RWPE2 (cell line): ENCODE results near the gene CPB2.
A peak's percentile ranks its signal among the peaks of the same experiment; 100 is the strongest.

ENCODE experiments used
- ATAC-seq: fragments of 200-7000 bp; cut with Tn5 transposase; 3 replicates; pipeline ENCODE4 v1.9.1; 2021; ENCODE audit warnings: low read depth
- DNase-seq: peaks from one replicate; pipeline ENCODE4 v3.0.0-alpha.2; 2020; ENCODE audit warnings: low spot score
- H3K27ac ChIP-seq: fragments of 450-650 bp; 2 replicates; pipeline ENCODE4 v1.5.1; 2017; ENCODE audit warnings: mild to moderate bottlenecking; ENCODE audit not compliant: poor library complexity, severe bottlenecking
- H3K27me3 ChIP-seq: fragments of 250-450 bp; sonication (Bioruptor Pico); 2 replicates; pipeline ENCODE4 v1.5.1; 2021; ENCODE audit warnings: mild to moderate bottlenecking, moderate library complexity; ENCODE audit not compliant: insufficient read depth, poor library complexity, severe bottlenecking
- H3K36me3 ChIP-seq: fragments of 250-450 bp; sonication (Bioruptor Pico); 2 replicates; pipeline ENCODE4 v1.5.1; 2020; ENCODE audit warnings: low read depth, mild to moderate bottlenecking, moderate library complexity
- H3K4me1 ChIP-seq: fragments of 250-450 bp; sonication (Bioruptor Pico); 2 replicates; pipeline ENCODE4 v1.5.1; 2021; ENCODE audit warnings: mild to moderate bottlenecking, moderate library complexity; ENCODE audit not compliant: insufficient read depth, poor library complexity, severe bottlenecking
- H3K4me3 ChIP-seq: fragments of 250-450 bp; sonication (Bioruptor Pico); 2 replicates; pipeline ENCODE4 v1.5.1; 2021; ENCODE audit warnings: mild to moderate bottlenecking, moderate library complexity; ENCODE audit not compliant: severe bottlenecking
- H3K9me3 ChIP-seq: fragments of 250-450 bp; sonication (Bioruptor Pico); 2 replicates; pipeline ENCODE4 v1.5.1; 2021; ENCODE audit warnings: mild to moderate bottlenecking, moderate library complexity; ENCODE audit not compliant: severe bottlenecking
- TF ChIP-seq, protein P1 (sequence below): fragments of 450-650 bp; IDR thresholded peaks from one replicate; pipeline ENCODE4 v1.5.1; 2017; ENCODE audit warnings: mild to moderate bottlenecking, moderate library complexity; ENCODE audit not compliant: poor library complexity, severe bottlenecking

CPB2 gene

DNA sequence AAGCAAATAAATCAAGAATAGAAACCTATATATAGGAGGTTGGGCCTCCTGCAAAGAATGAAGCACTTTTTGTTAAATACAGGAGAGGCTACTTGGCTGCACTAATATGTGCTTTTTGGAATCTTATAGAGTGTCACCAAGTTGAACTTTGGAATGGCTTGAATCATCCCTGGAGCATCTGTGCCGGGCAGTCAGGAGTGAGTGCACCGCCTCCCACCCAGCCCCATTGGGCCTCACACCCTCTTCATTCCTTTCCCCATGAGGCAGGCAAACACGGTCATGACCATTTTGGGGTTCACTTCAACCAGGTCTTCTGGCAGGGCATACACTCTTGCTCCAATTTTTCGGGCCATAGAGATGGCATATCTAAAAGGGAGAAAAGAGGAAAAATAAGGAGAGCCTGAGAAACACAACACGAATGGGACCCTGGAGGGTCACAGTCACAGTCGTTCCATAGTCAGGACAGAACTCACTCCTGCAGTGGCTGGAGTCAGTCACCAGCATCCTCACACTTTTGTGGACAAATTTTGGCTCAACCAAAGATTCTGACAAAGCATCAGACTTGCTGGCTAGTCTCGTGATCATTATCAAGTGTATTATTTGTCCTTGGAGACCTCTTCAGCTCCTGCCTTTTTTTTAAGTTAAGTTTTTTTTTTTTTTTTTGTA lies 22.7 kb upstream of the CPB2 start:
- H3K4me3 ChIP-seq = no peak overlapping the region
- H3K27ac ChIP-seq = no peak overlapping the region

DNA sequence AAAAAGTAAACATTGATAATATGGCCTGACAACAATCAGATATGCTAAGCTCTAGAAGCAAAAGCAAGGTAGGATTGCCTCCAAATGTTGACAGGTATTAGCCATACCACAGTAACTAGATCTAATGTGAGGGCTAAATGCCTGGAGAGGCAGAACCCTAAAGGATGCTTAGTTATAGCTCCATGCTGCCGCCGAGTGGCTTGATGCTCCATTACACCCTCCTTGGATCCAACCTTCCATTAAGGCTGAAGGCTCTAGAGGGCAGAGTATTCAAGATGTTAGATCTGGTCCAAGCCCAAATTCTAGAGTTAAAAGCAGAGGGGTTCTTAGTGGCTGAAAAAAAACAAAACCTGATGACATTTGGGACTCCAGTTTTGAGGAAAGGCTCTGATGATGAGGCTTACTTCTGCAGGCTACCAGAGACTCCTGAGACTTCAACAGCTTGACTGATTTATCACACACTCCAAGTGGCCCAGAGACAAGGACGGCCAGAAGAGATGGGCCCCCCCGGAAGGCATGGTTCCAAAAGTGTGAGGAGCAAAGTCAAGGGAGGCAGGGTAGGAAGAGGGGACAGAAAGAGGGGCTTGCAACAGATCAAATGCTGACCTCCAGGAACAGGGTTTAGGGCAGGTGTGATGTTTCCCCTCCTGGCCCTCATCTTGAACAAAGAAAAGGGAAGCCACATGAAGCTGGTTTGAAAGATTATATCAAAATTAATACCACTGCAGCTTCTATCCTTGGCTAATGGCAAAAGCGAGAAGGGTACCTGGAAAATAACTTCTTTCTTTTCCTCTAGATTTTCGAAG lies 21.9 kb upstream of the CPB2 start:
- Histone ChIP-seq H3K27me3 (no peaks in the 10 kb centered on the region), H3K36me3 (no peaks in the 10 kb centered on the region), H3K4me1 (peaks cover 8% of the 10 kb centered on the region), H3K27ac (no peak overlapping the region), H3K9me3 (no peaks in the 10 kb centered on the region), H3K4me3 (no peak overlapping the region)
- TF ChIP-seq, protein P1, sequence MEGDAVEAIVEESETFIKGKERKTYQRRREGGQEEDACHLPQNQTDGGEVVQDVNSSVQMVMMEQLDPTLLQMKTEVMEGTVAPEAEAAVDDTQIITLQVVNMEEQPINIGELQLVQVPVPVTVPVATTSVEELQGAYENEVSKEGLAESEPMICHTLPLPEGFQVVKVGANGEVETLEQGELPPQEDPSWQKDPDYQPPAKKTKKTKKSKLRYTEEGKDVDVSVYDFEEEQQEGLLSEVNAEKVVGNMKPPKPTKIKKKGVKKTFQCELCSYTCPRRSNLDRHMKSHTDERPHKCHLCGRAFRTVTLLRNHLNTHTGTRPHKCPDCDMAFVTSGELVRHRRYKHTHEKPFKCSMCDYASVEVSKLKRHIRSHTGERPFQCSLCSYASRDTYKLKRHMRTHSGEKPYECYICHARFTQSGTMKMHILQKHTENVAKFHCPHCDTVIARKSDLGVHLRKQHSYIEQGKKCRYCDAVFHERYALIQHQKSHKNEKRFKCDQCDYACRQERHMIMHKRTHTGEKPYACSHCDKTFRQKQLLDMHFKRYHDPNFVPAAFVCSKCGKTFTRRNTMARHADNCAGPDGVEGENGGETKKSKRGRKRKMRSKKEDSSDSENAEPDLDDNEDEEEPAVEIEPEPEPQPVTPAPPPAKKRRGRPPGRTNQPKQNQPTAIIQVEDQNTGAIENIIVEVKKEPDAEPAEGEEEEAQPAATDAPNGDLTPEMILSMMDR = peak; percentile 87
- DNase-seq (no peak), ATAC-seq (peak; percentile 84)

More for the DNA sequence above, 22.7 kb upstream of the CPB2 start:
- ATAC-seq (no peak), DNase-seq (no peak)
- Histone ChIP-seq H3K9me3 (no peaks in the 10 kb centered on the region), H3K36me3 (no peaks in the 10 kb centered on the region), H3K4me1 (peaks cover 8% of the 10 kb centered on the region), H3K27me3 (no peaks in the 10 kb centered on the region)
- TF ChIP-seq, protein P1 = no peak

DNA sequence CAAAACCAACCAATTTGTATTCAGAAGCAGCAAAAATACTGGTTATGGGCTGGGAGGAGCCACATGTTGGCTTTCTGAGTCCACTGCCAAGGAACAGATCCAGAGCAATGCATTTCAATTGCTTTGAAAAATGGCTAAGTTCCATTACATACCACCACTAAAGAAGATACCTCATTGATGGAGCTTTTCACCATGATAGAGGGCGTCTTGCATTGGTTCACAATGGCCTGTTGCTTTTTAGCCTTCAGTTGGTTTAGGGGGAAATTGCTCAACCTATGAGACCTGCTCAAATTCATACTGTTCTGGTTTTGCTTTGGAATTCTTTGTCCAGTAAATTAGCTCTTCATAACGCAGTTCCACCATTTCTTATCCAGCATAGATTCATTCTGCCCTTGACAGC lies 21.2 kb upstream of the CPB2 start:
- Histone ChIP-seq H3K4me1 (peaks cover 8% of the 10 kb centered on the region), H3K27ac (no peak overlapping the region), H3K9me3 (no peaks in the 10 kb centered on the region), H3K4me3 (no peak overlapping the region), H3K36me3 (no peaks in the 10 kb centered on the region), H3K27me3 (no peaks in the 10 kb centered on the region)
- DNase-seq = no peak
- TF ChIP-seq, protein P1 = no peak
- ATAC-seq = no peak

DNA sequence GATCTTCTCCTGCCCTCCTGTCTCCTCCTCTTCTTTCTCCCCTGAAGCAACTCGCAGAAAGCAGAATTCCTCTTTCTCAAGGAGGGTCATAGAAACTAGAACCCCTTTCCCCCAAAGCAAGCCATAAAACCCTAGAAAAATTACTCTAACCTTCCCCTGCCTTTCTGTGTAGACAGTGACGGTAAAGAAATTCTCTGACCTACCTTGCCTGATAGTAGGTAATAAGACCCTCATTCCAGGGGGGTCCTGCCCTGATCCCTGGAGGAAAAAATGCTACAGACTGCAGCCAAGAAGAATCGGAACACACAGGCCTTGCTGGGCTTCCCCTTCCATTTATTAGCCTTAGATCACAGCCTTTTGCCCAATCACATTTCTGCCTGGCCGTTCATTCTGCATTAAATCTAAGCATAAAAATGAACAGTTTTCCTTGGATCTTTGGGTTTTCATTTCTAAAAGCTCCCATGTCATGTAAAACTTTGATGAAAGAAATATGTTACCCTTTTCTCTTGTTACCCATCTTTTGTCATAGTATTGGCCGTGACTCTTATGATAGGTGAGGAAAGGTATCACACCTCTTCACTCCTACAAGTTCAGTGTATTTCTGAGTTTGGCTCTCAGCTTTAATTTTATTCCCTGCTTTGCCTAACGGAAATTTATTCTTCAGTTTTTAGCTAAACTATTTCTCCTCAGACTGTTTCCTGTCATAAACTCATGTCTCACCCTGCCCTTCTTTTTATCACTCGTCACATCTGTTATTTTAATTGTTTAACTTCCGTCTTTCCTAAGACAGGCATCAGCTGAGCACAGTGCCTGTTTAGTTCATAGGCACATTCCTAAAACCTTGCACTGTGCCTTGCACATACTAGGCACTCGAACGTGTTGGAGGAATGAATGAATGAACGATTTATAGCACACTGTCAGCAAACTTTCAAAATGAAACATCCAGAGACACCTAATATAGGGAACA lies 20.4 kb upstream of the CPB2 start:
- Histone ChIP-seq H3K27ac (no peak overlapping the region), H3K4me3 (no peak overlapping the region), H3K9me3 (no peaks in the 10 kb centered on the region), H3K36me3 (no peaks in the 10 kb centered on the region), H3K27me3 (no peaks in the 10 kb centered on the region), H3K4me1 (peaks cover 12% of the 10 kb centered on the region)
- TF ChIP-seq, protein P1 = no peak
- DNase-seq = no peak
- 0 out of 3 replicates have a peak, but pooled peaks have one; percentile 38 for ATAC-seq
